ENCODE results near the gene PCNX2.
"Not testable (repeated sequence)": the region's sequence is repeated elsewhere in the genome, so short reads cannot be mapped to it uniquely, and the experiment has no call there.

PCNX2 gene

DNA sequence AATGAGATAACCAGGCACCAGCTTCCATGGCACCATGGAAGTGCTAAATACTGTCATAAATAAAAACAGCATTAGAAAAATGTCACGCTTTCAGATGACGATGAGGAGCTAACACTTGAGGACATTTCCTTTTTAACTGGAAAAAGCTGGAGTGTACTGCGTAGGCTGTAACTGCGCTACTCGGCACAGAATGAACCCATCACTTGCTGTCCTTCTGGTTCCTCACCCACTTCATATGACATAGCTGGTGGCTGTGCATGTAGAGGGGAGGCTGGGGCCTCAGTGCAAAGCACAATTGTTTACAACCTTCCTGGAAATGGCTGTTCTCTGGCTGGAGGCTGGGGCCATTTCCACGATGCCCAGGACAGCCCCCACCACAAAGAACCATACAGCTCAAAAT, 289.4 kb downstream of the PCNX2 start:
- DNase-seq (ENCODE audit: low spot score) = no peak

DNA sequence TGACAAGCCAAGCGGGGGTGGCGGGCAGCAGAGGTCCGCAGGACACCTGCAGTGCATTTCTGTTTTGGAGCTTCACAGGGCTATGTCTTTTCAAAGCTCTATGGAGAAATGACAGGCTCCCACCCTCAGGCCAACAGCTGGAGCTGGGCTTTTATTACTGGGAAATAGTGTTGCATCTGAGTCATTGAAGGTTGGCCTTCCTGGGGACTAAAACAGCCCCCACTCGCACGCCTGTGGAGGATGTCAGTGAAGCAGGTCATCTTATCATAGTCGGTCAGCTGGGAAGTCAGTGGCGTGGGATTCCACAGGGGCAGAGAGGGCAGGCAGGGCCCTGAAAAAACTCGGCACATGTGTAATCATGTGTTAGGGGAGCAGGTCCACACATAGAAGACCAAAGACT, 289.8 kb downstream of the PCNX2 start:
- DNase-seq (ENCODE audit: low spot score) = no peak

DNA sequence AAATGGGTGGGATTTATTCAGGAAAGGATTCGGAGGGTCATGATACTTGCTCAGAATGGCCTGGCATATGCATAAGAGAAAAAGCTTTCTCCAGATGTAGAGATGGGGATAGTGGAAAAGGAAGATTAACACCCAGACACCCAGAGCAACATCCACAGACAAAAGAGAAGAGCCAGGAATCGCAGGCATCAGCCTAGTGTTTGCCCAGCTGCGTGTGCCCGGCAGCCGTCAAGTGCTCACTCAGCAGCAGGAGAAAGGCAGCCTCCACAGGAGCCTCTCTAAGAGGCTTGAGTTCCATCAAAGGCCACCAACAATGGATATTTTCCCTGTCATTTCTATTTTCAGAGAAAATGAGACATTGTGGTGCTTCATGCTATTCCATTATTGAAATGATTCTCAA, 290.4 kb downstream of the PCNX2 start:
- no peak for DNase-seq (ENCODE audit: low spot score)

DNA sequence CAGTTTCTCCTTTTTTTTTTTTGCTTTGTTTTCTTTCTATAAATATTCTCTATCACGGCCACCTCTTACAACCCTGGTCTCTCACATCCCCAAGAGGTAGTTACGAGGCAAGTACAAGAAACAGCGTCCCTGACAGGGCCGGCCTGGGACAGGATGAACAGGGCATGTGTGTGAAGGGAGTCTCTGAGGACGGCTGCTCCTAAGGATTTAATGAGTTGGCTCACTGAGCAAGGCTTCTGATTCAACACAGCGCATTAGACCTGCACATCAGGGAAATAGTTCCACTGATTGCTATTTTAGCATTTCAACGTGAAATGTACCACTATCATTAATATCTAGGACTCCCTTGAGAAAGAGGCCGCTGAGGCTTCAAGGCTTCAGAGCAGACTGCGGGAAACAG, 291.1 kb downstream of the PCNX2 start:
- no peak for DNase-seq (ENCODE audit: low spot score)

DNA sequence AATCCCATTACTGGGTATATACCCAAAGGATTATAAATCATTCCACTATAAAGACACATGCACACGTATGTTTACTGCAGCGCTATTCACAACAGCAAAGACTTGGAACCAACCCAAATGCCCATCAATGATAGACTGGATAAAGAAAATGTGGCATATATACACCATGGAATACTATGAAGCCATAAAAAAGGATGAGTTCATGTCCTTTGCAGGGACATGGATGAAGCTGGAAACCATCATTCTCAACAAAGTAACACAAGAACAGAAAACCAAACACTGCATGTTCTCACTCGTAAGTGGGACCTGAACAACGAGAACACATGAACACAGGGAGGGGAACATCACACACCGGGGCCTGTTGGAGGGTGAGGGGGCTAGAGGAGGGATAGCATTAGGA, 291.9 kb downstream of the PCNX2 start:
- DNase-seq (ENCODE audit: low spot score) = not testable (repeated sequence)

DNA sequence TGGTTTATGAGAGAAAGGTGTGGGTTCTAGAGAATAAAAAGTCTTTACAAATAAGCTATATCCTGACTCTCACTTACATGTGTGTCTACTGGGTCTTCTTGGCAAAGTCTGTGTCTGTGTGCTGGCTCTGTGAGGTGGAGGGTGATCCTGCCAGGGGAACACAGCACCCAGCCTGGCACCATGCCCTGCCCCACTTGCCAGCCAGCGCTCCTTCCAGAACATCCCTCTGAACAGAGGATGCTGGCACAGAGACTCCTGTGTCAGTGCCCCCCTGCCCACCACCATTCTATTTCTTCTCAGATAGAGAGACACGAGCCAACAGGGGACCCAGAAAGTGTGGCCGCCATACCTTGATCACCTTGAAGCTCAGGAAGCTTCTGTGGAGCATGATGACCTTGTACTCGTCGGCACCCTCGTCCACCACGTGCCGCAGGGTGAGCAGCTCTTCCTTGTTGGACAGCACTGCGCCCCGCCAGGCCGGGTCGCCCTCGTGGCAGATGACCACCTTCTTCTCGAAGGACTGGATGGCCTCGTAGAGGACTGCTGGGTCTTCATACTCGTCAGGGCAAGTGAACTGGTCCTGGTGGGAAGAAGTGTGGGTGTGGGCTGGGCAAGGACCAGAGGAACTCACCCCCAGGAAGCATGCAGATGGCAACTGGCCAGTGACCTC, 295.4 kb downstream of the PCNX2 start:
- DNase-seq (ENCODE audit: low spot score) = no peak

DNA sequence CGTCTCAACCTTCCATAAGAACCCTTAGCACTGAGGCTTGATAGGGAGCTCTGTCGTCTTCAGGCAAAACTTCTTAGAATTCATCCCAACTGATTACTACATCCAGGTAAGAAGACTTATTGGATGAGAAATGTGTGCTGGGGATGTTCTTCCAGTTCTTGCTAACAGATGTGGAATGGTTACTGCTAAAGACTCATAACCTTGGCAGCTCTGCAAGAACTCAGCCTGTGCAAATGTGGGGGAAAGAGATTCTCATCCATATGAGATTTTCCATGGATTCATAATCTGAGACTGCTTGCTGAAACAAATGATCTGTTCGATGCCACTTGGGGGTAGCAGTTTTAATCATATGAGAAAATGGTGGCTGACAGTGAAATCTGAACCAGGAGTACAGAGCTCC, 296.9 kb downstream of the PCNX2 start:
- DNase-seq (ENCODE audit: low spot score) = no peak

DNA sequence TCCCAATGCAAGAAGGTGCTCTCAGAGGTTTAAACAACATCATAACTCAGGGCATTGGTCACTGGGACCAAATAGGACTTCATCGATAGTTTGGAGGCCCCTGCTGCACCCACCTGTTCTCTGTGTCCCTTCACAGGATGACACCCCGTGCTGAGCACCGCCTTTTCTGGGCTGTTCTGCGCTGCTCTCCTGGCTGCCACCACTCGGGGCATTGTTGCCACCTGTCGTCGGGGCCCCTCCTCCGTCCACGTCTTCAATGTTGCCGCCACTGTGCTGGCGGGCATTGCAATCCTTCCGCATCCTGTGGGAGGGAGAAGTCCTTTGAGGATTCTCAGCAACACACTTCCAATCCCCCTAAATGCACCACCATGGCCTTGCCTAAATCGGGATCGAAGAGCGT, 297.4 kb downstream of the PCNX2 start:
- no peak for DNase-seq (ENCODE audit: low spot score)

DNA sequence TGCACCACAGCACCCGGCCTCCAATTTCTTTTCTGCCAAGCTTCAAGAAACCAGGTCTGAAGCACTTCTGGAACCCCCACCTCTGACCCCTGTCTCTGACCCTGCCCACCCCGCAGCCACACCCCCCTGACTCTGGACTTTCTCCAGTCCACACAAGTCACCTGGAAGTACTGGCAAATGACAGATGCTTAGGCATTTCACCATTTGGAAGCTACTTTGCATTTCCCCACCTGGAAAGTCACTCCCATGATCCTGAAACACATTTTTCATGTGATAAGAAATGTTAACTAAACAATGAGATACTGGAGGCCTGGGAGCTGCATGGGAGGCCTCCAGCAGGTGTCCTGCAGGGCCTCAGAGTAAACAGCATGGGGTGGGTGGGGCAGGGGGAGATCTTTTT, 299.4 kb downstream of the PCNX2 start:
- no peak for DNase-seq (ENCODE audit: low spot score)

DNA sequence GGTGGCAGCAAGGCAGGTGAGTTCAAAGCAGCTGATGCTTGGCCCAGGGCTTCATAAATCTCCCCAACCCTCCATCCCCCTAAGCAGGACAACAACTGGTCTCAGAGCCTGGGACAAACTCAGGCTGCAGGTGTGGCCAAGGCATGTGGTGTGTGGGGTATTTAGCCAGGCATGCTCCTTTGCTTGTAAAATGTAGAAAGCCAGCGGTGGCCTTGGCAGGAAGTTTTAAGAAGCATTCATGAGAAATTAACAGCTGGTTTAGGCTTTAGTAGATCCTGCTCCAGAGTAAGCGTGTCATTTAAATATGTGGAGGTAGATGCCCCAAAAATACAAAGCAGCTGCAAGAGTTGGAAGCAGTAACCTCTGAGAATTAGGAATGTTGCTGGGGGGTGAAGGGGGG, 300.3 kb downstream of the PCNX2 start:
- no peak for DNase-seq (ENCODE audit: low spot score)

DNA sequence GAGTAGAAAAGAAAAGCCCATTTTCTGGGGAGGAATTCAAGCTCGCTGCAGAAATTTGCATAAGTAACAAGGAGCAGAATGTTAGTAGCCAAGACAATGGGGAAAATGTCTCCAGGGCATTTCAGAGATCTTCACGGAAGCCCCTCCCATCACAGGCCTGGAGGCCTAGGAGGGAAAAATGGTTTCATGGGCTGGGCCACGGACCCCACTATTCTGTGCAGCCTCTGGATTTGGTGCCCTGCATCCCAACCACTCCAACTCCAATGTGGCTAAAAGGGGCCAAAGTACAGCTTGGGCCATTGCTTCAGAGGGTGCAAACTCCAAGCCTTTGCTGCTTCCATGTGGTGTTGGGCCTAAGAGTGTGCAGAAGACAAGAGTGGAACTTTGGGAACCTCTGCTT, 302.0 kb downstream of the PCNX2 start:
- DNase-seq (ENCODE audit: low spot score) = no peak

DNA sequence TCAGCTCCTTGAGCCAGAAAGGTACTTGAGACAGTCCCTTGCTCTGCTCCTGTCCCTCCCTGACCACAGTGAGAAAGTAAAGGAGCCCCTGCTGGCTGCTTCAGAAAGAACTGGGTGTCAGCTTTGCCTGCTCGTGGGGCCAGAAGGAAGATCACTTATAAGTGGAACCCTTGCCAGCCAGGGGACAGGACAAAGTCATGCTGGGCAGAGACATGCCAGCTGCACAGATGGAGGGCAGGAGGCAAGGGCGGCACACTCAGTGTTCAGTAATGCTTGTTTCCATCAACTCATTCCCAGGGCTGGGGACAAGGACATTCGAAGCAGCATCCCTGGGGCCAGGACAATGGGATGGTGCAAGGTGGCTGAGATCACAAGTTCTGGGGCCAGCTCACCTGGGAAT, 303.3 kb downstream of the PCNX2 start:
- no peak for DNase-seq (ENCODE audit: low spot score)

DNA sequence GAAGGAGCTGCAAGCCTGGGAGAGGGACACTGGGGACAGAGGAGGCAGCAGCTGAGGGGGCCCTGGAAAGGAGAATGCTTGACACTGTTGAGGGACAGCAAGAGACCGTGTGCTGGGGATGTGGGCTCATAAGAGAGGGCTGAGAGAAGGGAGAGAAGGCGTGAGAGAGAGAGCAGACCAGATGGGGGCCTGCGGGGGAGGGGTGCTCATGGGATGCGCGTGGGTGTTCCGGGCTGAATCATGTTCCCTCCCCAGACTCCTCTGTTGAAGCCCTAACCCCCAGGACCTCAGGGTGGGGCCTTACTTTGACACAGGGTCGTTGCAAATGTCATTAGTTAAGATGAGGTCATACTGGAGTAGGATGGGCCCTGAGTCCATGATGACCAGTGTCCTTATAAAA, 304.3 kb downstream of the PCNX2 start:
- no peak for DNase-seq (ENCODE audit: low spot score)

DNA sequence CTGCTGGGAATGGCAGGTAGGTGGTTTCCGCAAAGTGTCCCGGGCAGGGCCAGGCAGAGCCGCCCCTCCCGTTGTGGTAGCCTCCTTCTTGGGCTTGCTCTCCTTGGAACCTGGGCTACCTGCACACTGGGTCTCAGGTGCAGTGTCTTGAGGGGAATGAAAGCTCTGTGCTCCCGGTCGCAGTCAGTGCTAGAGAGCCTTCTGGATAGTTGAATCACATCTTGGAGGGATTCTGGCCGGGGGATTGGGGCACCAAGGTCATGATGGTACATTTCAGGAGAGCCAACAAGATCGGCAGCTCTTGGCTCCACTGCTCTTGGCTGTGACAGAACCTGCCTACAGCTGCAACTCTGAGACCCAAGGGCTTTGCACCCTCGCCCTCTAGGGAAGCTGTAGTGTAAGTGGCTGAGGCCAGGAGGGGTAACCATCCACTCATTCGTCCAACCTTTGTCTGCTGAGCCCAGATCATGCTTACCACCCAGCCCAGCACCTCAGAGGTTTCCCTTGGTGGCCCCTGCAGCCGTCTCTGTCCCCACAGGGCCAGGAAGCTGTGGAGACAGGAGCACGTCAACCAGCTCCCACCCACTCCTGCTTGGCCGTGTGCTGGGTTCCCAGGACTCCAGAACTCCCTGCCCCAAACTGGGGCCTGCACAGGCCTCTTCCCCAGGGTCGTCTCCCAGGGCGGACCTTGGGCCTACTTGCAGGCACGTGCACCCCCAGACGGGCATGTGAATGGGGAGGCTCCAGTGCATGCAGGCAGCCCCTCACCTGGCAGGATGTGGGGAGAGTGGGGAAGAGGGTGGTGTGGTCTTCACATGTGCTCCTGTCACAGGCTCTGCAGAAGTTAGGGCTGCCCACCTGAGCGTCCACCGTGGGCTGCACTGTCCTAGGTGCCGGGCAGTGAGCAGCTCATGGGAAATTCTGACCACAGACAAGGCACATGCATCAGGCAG, 305.1 kb downstream of the PCNX2 start:
- no peak for DNase-seq (ENCODE audit: low spot score)

DNA sequence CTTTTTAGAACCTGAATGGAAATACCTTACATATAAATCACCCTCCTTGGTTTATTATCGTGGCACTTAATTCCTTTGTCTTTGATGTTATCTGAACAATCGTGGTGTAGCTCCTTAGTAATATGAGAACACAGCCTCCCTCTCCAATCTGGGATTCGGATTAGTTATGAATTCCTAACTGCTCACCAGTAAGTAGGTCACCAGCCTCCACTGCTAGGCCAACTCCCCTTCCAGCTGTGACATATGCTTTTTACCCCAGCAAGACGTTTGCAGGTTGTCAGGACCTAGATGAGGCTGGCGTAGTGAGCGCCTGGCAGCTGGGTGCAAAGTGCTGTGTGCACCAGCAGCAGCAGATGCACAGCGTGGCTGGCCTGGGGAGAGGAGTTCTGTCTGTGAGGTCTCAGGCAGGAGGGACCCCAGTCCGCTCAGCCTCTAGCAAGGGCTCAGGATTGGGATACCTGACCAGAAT, 306.9 kb downstream of the PCNX2 start:
- DNase-seq (ENCODE audit: low spot score) = no peak

DNA sequence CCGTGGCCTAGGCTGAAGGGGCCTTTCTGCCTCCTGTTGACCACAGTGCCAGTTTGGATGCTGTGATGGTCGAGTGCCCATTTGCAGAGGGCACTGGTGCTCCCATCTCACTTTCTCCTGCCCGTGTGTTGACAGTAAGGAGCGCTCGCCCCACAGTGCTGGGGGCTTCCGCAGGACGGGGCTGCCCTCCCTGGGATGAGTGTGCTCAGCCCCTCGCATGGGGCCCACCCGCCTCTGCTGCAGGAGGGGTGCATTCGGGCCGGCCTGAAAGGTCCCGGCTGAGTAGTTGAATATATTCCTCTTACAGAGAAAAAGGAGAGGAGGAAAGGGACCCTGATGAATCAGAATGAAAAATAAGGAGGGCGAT, 307.8 kb downstream of the PCNX2 start:
- DNase-seq (ENCODE audit: low spot score) = no peak

DNA sequence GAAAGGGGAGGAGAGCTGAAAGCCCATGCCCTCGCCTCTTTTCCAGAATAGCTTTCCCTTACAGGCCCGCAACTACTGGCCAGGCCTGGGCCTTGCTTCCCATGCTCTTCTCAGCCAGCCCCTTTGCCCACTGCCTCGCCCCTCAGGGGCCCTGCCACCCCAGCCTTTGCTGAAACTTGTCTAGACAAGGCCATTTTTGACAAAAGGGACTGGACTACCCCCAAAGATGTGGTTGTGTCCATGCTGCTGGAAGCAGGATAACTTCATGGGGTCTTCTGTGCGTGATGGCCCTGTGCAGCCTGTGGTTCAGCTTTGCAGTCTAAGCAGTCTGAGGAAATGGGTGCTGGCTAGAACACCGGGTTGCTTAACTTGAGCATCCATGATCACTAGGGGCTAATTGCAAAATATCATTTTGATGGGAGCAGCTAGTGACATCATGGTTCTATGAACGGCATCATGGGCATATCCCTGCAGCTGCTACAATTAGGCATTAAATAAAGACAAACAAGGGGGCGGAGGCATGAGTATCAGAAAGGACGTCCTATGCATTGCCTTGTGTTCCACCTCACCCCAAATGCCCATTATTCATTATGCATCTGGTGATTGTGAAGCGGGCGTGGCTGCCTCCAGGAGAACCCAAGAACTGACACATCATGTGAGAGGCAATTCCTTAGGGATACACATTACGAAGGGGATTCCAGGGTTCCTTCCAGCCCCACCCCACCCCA, 308.3 kb downstream of the PCNX2 start:
- DNase-seq (ENCODE audit: low spot score) = no peak

DNA sequence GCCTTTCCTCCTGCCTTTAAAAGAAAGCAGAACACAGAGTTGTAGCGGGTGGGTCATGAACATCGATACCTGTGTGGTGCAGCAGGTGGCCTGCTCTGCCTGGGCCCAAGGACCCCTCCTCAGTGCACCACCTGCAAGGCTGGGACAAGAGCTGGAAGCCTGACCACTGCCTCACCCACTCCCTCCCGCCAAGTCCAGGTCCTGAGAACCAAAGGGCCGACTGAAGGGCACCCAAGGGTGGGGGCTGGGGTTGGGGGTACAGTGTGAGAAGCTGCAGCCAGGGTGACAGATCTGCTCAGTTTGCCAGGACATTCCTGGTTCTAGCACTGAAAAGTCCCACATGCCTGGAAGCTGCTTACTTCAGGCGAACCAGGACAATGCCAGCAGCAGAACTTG, 309.0 kb downstream of the PCNX2 start:
- no peak for DNase-seq (ENCODE audit: low spot score)

DNA sequence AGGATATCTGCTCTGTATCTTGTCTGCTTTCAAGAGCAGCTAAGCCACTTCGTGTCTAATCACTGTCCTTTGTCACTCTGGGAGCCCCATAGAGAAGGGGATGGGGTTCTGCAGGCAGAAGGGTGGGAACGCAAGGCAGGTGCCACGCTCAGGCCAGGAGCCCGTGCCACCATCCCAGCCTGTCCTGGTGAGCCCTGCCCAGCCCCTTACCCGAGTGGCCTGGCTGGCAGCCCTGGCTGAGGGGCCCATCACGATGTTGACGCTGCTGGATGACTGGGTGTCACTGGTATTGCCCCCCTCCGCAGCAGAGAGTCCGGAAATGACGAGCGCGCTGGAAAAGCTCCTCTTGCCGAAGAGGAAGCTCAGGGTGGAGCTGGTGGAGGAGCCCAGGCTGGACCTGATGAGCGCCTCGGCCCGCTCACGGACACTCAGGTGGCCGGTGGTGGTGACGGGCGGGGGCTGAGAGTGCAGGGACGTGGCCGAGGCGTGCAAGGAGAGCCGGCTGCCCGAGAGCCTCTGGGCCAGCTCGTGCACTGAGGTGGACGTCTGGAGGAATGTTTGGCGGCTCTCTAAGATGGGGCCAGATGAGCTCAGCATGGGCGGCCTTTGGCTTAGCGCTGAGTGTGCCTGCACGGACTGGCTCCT, 309.5 kb downstream of the PCNX2 start:
- DNase-seq (ENCODE audit: low spot score) = no peak

DNA sequence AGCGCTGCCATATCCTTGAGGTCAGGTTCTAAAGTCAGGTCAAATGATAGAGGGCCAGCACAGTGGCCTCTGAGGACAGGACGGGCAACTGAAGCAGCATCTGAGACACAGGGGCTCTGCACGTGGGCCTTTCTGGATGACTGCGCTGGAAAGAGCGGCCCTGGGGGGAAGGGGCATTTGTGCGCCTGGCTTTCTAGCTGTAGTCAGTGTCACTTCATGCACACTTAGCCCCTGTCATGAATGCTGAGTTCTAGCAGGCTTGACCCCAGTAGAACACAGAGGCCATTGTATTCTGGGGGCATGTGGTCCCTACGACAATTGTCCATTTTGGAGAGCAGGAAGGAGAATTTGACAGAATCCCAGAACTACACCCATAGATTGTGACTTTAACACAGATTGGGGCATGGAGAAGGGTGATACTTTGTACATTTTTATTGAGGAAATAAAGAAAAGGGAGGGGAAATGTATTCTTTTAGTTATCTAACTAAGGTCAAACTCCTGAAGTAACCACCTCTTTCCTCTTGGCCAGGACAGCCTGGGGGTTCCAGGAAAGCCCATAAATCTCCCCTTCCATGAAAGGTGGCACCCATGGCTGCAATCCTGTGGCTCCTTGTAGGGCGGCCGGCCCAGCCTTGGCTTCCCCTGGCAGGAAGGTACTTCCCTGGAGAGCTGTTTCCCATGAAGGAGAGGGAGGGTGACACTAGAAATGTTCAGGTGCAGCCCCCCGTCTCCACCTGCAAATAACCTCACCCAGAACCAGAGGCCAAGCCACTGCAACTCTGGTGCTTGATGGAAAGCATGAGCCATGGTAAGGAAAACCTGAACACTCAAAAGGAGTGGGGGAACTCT, 310.7 kb downstream of the PCNX2 start:
- no peak for DNase-seq (ENCODE audit: low spot score)

DNA sequence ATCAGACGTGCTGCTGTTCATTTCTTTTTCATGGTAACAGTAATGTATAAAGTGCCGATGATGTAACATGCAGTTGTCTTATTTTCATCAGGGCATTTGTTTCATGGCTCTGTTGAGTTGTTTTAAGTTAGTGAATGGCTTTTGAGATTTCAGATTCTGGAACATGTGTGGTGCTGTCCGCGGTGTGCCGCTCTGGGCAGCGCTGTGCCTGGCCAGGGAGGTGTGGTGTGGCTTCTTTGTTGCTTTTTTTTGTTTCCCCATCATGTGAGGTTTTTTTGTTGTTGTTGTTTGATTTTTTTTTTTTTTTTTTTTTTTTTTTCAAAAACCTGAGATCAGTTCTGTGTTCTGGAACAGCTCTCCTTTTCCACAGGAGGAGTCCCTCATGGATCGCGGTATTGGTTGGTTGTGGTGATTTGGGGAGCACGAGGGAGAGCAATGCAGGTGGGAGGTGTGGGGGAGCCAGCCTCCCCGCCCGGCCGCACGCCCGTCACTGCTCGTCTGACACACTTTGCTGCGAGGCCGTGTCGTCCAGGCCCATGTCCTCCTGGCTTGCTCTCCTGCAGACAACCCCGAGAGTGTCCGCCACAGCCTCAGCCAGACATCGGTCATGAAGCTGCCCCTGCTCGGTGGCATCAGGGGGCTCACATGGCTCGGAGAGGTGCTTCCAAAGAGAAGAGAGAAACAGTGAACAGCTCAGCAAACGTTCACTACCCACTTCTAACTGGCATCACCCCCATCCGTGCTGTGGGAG, 311.5 kb downstream of the PCNX2 start:
- no peak for DNase-seq (ENCODE audit: low spot score)

Data from hematopoietic multipotent progenitor cell treated with erythropoietin and hydrocortisone succinate and interleukin-3 and kit ligand, for 17 days (in vitro differentiated cells).